Activated naive CD4-positive, alpha-beta T cell treated with anti-CD3 and anti-CD28 coated beads for 36 hours (primary cell): ENCODE results near the gene GAS2. TPM values are rescaled to one million over a fixed set of nuclear protein-coding genes. Genes with fewer than 3 reads are reported as not detected.

ENCODE experiments used
- CTCF ChIA-PET: fragments of 350-600 bp; sonication (Branson Sonifier 250); formaldehyde crosslinking; loops from one replicate; lab custom pipeline; 2021; ENCODE audit warnings: antibody characterized with exemption; lab: Charles Lee
- DNase-seq: peaks from one replicate; pipeline ENCODE4 v3.0.0-alpha.2; 2020
- H3K27ac Mint-ChIP-seq: one replicate; pipeline ENCODE4 v1.8.0; 2021; ENCODE audit warnings: mild to moderate bottlenecking, mixed read lengths
- H3K27me3 Mint-ChIP-seq: one replicate; pipeline ENCODE4 v1.8.0; 2021; ENCODE audit warnings: low read depth, mixed read lengths
- H3K36me3 Mint-ChIP-seq: one replicate; pipeline ENCODE4 v1.8.0; 2021; ENCODE audit warnings: low read depth, mixed read lengths
- H3K4me1 Mint-ChIP-seq: one replicate; pipeline ENCODE4 v1.8.0; 2021; ENCODE audit warnings: low read depth, mixed read lengths
- H3K4me3 Mint-ChIP-seq: one replicate; pipeline ENCODE4 v1.8.0; 2021; ENCODE audit warnings: mild to moderate bottlenecking, moderate library complexity, mixed read lengths
- H3K9me3 Mint-ChIP-seq: one replicate; pipeline ENCODE4 v1.8.0; 2021; ENCODE audit warnings: mixed read lengths
- intact Hi-C: fragments of 100-400 bp; cut with micrococcal nuclease; formaldehyde crosslinking; loops from one replicate; pipeline ENCODE4 v1.15.1; 2023
- total RNA-seq, 2 experiments: library from RNA; stranded (reverse); gene quantifications; one replicate each; pipeline ENCODE4 v1.2.3, GENCODE V29; 2021

Gene GAS2
- total RNA-seq, 2 experiments from 2014 or later, result 0.62 to 1.2 TPM

DNA sequence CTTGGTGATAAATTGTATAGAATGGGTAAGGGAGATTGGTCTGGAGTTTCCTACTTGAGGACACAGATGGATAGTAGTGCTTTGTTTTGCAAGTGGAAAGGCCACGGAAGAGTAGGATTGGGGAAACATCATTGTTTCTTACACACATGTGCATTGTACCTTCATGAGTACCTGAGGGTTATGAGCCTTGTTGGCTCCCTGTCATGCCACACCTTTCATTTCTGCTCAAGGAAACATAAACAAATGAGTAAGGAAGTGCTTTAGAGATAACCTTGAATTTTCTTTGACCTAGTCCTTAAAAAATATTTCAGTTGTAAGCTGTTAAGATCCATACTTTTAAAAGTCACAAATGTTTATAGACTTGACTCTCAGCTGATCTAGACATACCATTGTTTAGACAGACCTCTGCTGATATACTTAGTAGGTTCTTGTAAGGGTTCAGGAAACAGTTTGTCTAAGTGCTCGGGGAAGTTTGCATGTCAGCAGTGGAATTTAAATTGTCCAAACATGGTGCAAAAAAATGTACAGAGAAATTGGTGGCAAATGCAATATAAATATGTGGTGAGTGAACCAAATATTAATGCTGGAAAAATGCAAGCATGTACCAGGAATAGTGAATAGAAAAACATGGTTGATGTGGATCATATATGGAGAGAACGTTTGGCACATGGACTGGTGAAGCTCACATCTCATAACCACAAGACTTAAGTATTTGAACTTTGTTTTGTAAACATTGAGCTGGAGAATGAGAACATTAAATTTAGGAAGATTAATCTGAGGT lies 40.9 kb downstream of the GAS2 start:
- H3K9me3 Mint-ChIP-seq, result no peaks in the 10 kb centered on the region
- intact Hi-C loops, result no loop called here
- no peak overlapping the region for H3K4me3 Mint-ChIP-seq
- CTCF ChIA-PET, result interaction anchor here (0.9 kb wide), 1 partner anchor 82 kb away, joined by 3 read pairs; no protein-coding TSS in a partner anchor
- peaks cover 18% of the 10 kb centered on the region for H3K4me1 Mint-ChIP-seq
- DNase-seq, result no peak
- no peak overlapping the region for H3K27ac Mint-ChIP-seq
- no peaks in the 10 kb centered on the region for H3K36me3 Mint-ChIP-seq
- H3K27me3 Mint-ChIP-seq, result no peaks in the 10 kb centered on the region

GRCh38 chr11:22711071-22711770 lies 44.8 kb downstream of the GAS2 start:
- Mint-ChIP-seq H3K4me3 (no peak overlapping the region), H3K4me1 (peaks cover 3% of the 10 kb centered on the region), H3K27ac (no peak overlapping the region), H3K27me3 (no peaks in the 10 kb centered on the region), H3K36me3 (no peaks in the 10 kb centered on the region), H3K9me3 (peaks cover 2% of the 10 kb centered on the region)
- no peak for DNase-seq
- CTCF ChIA-PET, result interaction anchor here (1.4 kb wide), 1 partner anchor 77 kb away, joined by 3 read pairs; no protein-coding TSS in a partner anchor
- intact Hi-C loops, result no loop called here

GRCh38 chr11:22711880-22712279 lies 45.5 kb downstream of the GAS2 start:
- intact Hi-C loops, result no loop called here
- Mint-ChIP-seq H3K4me3 (no peak overlapping the region), H3K27ac (no peak overlapping the region), H3K27me3 (no peaks in the 10 kb centered on the region), H3K4me1 (peaks cover 2% of the 10 kb centered on the region), H3K36me3 (no peaks in the 10 kb centered on the region), H3K9me3 (peaks cover 2% of the 10 kb centered on the region)
- peak; percentile 30 for DNase-seq
- CTCF ChIA-PET, result interaction anchor here (0.6 to 1.4 kb wide), 2 partner anchors 76 to 464 kb away, joined by 3 read pairs; no protein-coding TSS in a partner anchor

GRCh38 chr11:22713336-22713735 lies 46.9 kb downstream of the GAS2 start:
- Mint-ChIP-seq H3K36me3 (no peaks in the 10 kb centered on the region), H3K4me3 (no peak overlapping the region), H3K9me3 (peaks cover 2% of the 10 kb centered on the region), H3K27me3 (no peaks in the 10 kb centered on the region), H3K27ac (no peak overlapping the region), H3K4me1 (no peaks in the 10 kb centered on the region)
- CTCF ChIA-PET, result interaction anchor here (1.1 kb wide), 1 partner anchor 11 kb away, joined by 3 read pairs; no protein-coding TSS in a partner anchor
- intact Hi-C loops, result no loop called here
- no peak for DNase-seq

GRCh38 chr11:22715971-22716370 lies 49.6 kb downstream of the GAS2 start:
- Mint-ChIP-seq H3K27me3 (no peaks in the 10 kb centered on the region), H3K36me3 (no peaks in the 10 kb centered on the region), H3K9me3 (peaks cover 2% of the 10 kb centered on the region), H3K4me1 (no peaks in the 10 kb centered on the region), H3K4me3 (no peak overlapping the region), H3K27ac (no peak overlapping the region)
- intact Hi-C loops, result no loop called here
- CTCF ChIA-PET, result no interaction called here
- no peak for DNase-seq

GRCh38 chr11:22720457-22720856 lies 54.0 kb downstream of the GAS2 start:
- intact Hi-C loops, result no loop called here
- Mint-ChIP-seq H3K36me3 (no peaks in the 10 kb centered on the region), H3K9me3 (no peaks in the 10 kb centered on the region), H3K4me1 (no peaks in the 10 kb centered on the region), H3K27ac (no peak overlapping the region), H3K27me3 (no peaks in the 10 kb centered on the region), H3K4me3 (no peak overlapping the region)
- no peak for DNase-seq
- CTCF ChIA-PET, result no interaction called here

DNA sequence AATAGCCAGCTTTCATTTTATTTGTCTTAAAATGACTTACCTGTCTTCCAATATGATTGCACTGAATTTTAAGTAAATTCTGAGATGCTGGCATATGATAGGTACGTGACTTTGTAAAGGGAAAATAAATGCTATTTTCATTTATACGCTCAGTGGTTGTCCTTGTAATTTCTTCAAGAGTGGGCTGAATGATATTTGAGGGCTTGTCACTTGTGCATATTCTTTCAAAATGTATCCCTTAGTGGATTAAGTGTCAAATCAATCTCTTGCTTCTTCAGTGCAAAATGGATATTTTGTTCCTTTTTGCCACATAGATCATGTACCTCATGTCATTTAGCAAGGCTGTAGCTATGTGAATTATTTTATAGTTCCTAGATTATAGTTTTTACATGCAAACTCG lies 56.9 kb downstream of the GAS2 start:
- Mint-ChIP-seq H3K9me3 (no peaks in the 10 kb centered on the region), H3K27me3 (no peaks in the 10 kb centered on the region), H3K27ac (no peak overlapping the region), H3K36me3 (no peaks in the 10 kb centered on the region), H3K4me1 (no peaks in the 10 kb centered on the region), H3K4me3 (no peak overlapping the region)
- no peak for DNase-seq
- CTCF ChIA-PET, result no interaction called here
- intact Hi-C loops, result no loop called here

- Mint-ChIP-seq H3K27me3 (no peaks in the 10 kb centered on the region), H3K36me3 (no peaks in the 10 kb centered on the region), H3K4me1 (no peaks in the 10 kb centered on the region), H3K27ac (no peak overlapping the region), H3K4me3 (no peak overlapping the region), H3K9me3 (no peaks in the 10 kb centered on the region)
- no peak for DNase-seq
- intact Hi-C loops, result no loop called here
- CTCF ChIA-PET, result no interaction called here
These were observed 58.7 kb downstream of the GAS2 start for GRCh38 chr11:22725079-22725478.

DNA sequence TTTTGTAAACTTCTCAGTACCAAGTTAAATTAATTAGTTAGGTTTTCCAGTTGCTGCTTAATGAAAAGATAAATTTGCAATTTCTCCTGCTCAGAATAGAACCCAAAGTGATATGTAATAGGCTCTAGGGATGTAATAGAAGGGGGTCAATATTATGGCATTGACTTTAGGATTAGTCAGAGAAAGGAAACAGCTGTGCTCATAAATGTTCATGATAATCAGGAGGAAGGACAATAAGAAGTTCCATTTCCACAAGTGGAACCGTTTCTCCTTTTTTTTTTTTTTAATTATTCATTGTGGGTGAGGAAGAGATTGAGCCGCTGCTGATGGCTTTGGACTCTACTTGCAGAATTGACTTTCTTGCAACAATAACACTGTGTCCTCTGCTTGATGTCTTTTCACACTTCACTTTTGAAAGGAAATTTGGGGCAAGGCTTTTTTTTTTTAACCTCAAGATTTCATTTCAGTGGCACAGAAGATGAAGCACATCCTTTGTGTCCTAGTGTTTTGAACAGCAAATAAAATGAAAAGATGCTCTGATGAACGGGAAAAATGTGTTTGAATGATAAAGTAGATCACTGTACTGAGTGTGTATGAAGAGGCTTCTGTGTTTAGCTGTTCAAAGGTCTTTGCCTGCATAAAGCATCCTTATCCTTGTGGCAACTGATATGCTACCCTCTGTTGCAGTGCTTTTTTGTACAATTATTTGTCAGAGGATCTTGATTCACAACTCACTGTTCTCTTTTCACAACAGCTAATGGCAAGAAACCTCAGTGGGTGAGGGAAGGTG lies 62.4 kb downstream of the GAS2 start:
- no peaks in the 10 kb centered on the region for H3K9me3 Mint-ChIP-seq
- no peaks in the 10 kb centered on the region for H3K27me3 Mint-ChIP-seq
- no peak overlapping the region for H3K27ac Mint-ChIP-seq
- H3K4me3 Mint-ChIP-seq, result no peak overlapping the region
- no peak for DNase-seq
- intact Hi-C loops, result no loop called here
- H3K4me1 Mint-ChIP-seq, result no peaks in the 10 kb centered on the region
- CTCF ChIA-PET, result interaction anchor here (1.5 kb wide), 1 partner anchor 59 kb away, joined by 5 read pairs; no protein-coding TSS in a partner anchor
- no peaks in the 10 kb centered on the region for H3K36me3 Mint-ChIP-seq

- no peak overlapping the region for H3K27ac Mint-ChIP-seq
- intact Hi-C loops, result loop anchor here (1.0 to 5.0 kb wide), 4 partner anchors 57 to 396 kb away; partner anchors contain the start of gene FANCF
- DNase-seq, result peak; percentile 11
These were observed 63.9 kb downstream of the GAS2 start for GRCh38 chr11:22730319-22730718.

GRCh38 chr11:22732588-22732987 lies 66.2 kb downstream of the GAS2 start:
- CTCF ChIA-PET, result no interaction called here
- Mint-ChIP-seq H3K9me3 (no peaks in the 10 kb centered on the region), H3K27ac (no peak overlapping the region), H3K27me3 (peaks cover 2% of the 10 kb centered on the region), H3K36me3 (no peaks in the 10 kb centered on the region), H3K4me1 (no peaks in the 10 kb centered on the region), H3K4me3 (no peak overlapping the region)
- DNase-seq, result no peak
- intact Hi-C loops, result loop anchor here (5.0 kb wide), 1 partner anchor 55 kb away; no protein-coding TSS in a partner anchor

More at GRCh38 chr11:22730319-22730718, 63.9 kb downstream of the GAS2 start:
- Mint-ChIP-seq H3K36me3 (no peaks in the 10 kb centered on the region), H3K4me1 (no peaks in the 10 kb centered on the region), H3K4me3 (no peak overlapping the region), H3K27me3 (no peaks in the 10 kb centered on the region), H3K9me3 (no peaks in the 10 kb centered on the region)
- CTCF ChIA-PET, result interaction anchor here (0.7 to 1.8 kb wide), 2 partner anchors 59 to 84 kb away, joined by 3 to 5 read pairs; no protein-coding TSS in a partner anchor
